Stimulated activated naive CD8-positive, alpha-beta T cell treated with anti-CD3 and anti-CD28 coated beads, Interleukin-15, Interleukin-2, amounts not matched to agents 100 ng/mL and 50 ng/mL, for 24 hours (primary cell): Measurements from ENCODE around the gene TBC1D3G.
"Not testable (repeated sequence)": the region's sequence is repeated elsewhere in the genome, so short reads cannot be mapped to it uniquely, and the experiment has no call there.

Experiments
- H3K27ac Mint-ChIP-seq: one replicate; pipeline ENCODE4 v1.8.0; 2021; ENCODE audit warnings: mild to moderate bottlenecking, mixed read lengths
- H3K27me3 Mint-ChIP-seq: one replicate; pipeline ENCODE4 v1.8.0; 2021; ENCODE audit warnings: mixed read lengths
- H3K36me3 Mint-ChIP-seq: one replicate; pipeline ENCODE4 v1.8.0; 2021; ENCODE audit warnings: low read depth, mixed read lengths
- H3K4me1 Mint-ChIP-seq: one replicate; pipeline ENCODE4 v1.8.0; 2021; ENCODE audit warnings: low read depth, mixed read lengths
- H3K4me3 Mint-ChIP-seq: one replicate; pipeline ENCODE4 v1.8.0; 2021; ENCODE audit warnings: mild to moderate bottlenecking, mixed read lengths
- H3K9me3 Mint-ChIP-seq: one replicate; pipeline ENCODE4 v1.8.0; 2021; ENCODE audit warnings: mixed read lengths

TBC1D3G gene

DNA sequence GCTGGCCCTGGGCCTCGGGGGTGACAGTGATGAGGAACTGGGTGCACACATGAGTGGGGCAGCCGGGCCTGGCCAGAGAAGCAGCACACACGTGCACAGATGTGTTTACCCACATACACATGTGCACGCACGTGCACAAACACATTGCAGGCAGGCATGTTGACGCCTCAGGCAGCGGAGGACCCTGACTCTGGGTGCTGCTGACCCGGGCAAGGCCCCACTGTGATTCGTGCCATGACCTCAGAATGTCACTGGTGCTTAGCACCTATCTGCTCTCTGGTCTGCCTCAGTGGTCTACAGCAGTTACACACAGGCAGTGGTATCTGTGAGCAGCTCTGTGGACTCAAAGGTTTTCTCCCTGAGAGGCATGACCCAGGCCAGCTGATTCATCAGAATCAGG is at the start of gene TBC1D3G:
Gene TBC1D3G, plus strand, starts transcription at position 301 of the 400 bp plus-strand sequence. CDS start 1,528 bp downstream, outside the sequence.
- H3K4me3 Mint-ChIP-seq, H3K27ac Mint-ChIP-seq, H3K9me3 Mint-ChIP-seq, H3K27me3 Mint-ChIP-seq, H3K4me1 Mint-ChIP-seq, H3K36me3 Mint-ChIP-seq: not testable (repeated sequence)

- H3K9me3 Mint-ChIP-seq, H3K4me3 Mint-ChIP-seq, H3K27ac Mint-ChIP-seq, H3K4me1 Mint-ChIP-seq, H3K36me3 Mint-ChIP-seq, H3K27me3 Mint-ChIP-seq: not testable (repeated sequence)
Observed at GRCh38 chr17:36283256-36283655, 40.4 kb upstream of the TBC1D3G start.

DNA sequence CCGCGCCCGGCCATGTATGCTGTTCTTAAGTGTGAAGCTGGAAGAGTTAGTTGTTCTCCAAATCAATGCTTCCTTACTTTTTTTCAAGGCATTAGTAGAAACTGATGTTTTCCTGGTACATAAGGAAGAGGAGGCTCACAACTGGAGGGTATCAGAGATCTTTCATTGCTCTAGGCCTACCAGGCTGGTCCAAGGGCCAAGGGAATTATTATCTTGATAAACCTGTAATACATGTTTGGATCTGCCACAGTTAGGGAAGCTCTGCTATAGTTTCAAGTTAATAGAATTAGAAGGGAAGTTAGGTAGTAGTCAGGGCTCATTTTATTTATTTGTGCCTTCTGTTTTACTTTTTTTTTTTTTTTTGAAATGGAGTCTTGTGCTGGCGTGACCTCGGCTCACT is 39.5 kb upstream of the TBC1D3G start:
- not testable (repeated sequence) for H3K9me3 Mint-ChIP-seq, H3K27me3 Mint-ChIP-seq, H3K27ac Mint-ChIP-seq

GRCh38 chr17:36289965-36290612 is 33.6 kb upstream of the TBC1D3G start:
- H3K27me3 Mint-ChIP-seq, H3K36me3 Mint-ChIP-seq, H3K9me3 Mint-ChIP-seq, H3K4me1 Mint-ChIP-seq, H3K4me3 Mint-ChIP-seq, H3K27ac Mint-ChIP-seq: not testable (repeated sequence)

More for the DNA sequence above, 39.5 kb upstream of the TBC1D3G start:
- not testable (repeated sequence) for H3K4me3 Mint-ChIP-seq, H3K36me3 Mint-ChIP-seq, H3K4me1 Mint-ChIP-seq

DNA sequence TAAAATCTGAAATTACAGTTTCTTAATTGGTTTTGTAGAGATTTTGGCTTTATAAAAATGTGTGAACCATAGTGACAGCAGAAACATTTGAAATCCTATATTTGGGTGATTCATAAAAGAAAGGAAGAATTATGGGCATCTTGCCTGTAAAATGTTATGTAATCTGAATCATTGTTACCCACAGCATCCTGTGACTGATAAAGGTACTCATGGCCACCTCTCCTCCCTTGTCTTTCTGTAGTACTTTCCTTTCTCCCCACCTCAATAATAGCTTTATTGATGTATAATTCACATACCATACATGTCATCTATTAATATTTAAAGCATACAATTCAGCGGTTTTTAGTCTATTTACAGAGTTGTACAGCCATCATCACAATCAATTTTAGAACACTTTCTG is 28.5 kb upstream of the TBC1D3G start:
- not testable (repeated sequence) for H3K27me3 Mint-ChIP-seq, H3K9me3 Mint-ChIP-seq, H3K4me1 Mint-ChIP-seq, H3K4me3 Mint-ChIP-seq, H3K27ac Mint-ChIP-seq, H3K36me3 Mint-ChIP-seq

GRCh38 chr17:36315736-36316135 is 7.9 kb upstream of the TBC1D3G start:
- not testable (repeated sequence) for H3K4me1 Mint-ChIP-seq, H3K27ac Mint-ChIP-seq, H3K4me3 Mint-ChIP-seq, H3K36me3 Mint-ChIP-seq, H3K27me3 Mint-ChIP-seq, H3K9me3 Mint-ChIP-seq

- H3K27me3 Mint-ChIP-seq, H3K4me1 Mint-ChIP-seq, H3K36me3 Mint-ChIP-seq, H3K27ac Mint-ChIP-seq, H3K4me3 Mint-ChIP-seq, H3K9me3 Mint-ChIP-seq: not testable (repeated sequence)
Observed at GRCh38 chr17:36362496-36362895, 38.8 kb downstream of the TBC1D3G start.

DNA sequence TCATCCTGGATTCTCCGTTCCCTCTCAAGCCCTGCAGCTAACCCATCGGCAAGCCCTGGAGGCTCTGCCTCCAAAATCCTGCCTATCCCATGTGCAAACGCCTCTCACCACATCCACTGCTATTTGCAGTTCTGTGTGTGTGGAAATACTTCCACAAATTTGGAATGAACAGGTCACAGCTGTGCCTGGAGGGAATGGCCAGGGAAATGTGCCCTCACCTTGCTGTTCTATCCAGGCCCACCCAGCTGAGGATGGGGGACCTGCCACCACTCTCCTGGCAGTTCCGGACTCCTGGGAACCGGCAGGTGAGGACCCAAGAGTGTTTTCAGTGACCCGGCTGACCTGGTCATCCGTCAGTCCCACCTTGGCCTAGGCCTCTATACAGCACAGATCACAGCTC is 52.3 kb downstream of the TBC1D3G start:
- H3K27me3 Mint-ChIP-seq, H3K36me3 Mint-ChIP-seq, H3K9me3 Mint-ChIP-seq, H3K4me1 Mint-ChIP-seq, H3K27ac Mint-ChIP-seq, H3K4me3 Mint-ChIP-seq: not testable (repeated sequence)
